KMS-11 (cell line): ENCODE measurements around the gene FLAD1.

Source experiments
- H2AFZ ChIP-seq: fragments of 200-600 bp; sonication (generic); 2 replicates; pipeline ENCODE4 v1.6.1; 2016; ENCODE audit warnings: antibody characterized with exemption, mixed run types, low read depth
- H3K27ac ChIP-seq: fragments of 200-600 bp; sonication (generic); 2 replicates; pipeline ENCODE4 v1.6.1; 2016; ENCODE audit warnings: mild to moderate bottlenecking, mixed run types
- H3K27me3 ChIP-seq: fragments of 200-600 bp; sonication (generic); 2 replicates; pipeline ENCODE4 v1.6.1; 2017; ENCODE audit warnings: mild to moderate bottlenecking, low read depth, mixed run types, moderate library complexity; ENCODE audit not compliant: insufficient read depth
- H3K36me3 ChIP-seq: fragments of 200-600 bp; sonication (generic); 2 replicates; pipeline ENCODE4 v1.6.1; 2017; ENCODE audit warnings: mild to moderate bottlenecking, mixed run types; ENCODE audit not compliant: insufficient read depth
- H3K4me1 ChIP-seq: fragments of 200-600 bp; sonication (generic); 2 replicates; pipeline ENCODE4 v1.6.1; 2016; ENCODE audit warnings: mild to moderate bottlenecking, low read depth, mixed run types; ENCODE audit not compliant: poor library complexity, severe bottlenecking
- H3K4me2 ChIP-seq: fragments of 200-600 bp; sonication (generic); 2 replicates; pipeline ENCODE4 v1.7.0; 2016; ENCODE audit warnings: mild to moderate bottlenecking, mixed run types
- H3K4me3 ChIP-seq: fragments of 200-600 bp; sonication (generic); IDR thresholded peaks from 2 replicates; pipeline ENCODE4 v1.6.1; 2017; ENCODE audit warnings: low read depth, low read length, mixed read lengths; ENCODE audit not compliant: insufficient read depth
- H3K79me2 ChIP-seq: fragments of 200-600 bp; sonication (generic); 2 replicates; pipeline ENCODE4 v1.6.1; 2016; ENCODE audit warnings: low read depth, mixed run types; ENCODE audit not compliant: insufficient read depth
- H3K9ac ChIP-seq: fragments of 200-600 bp; sonication (generic); 2 replicates; pipeline ENCODE4 v1.6.1; 2016; ENCODE audit warnings: mild to moderate bottlenecking, mixed run types
- H4K20me1 ChIP-seq: fragments of 200-600 bp; sonication (generic); 2 replicates; pipeline ENCODE4 v1.6.1; 2016; ENCODE audit warnings: mild to moderate bottlenecking, mixed run types; ENCODE audit not compliant: insufficient read depth
- TF ChIP-seq, protein P1 (sequence below): fragments of 200-600 bp; sonication (generic); conservative IDR thresholded peaks from 2 replicates; pipeline ENCODE4 v1.6.1; 2017; ENCODE audit warnings: low read depth, mild to moderate bottlenecking, antibody characterized with exemption, low read length, moderate library complexity, mixed read lengths

FLAD1 gene

DNA sequence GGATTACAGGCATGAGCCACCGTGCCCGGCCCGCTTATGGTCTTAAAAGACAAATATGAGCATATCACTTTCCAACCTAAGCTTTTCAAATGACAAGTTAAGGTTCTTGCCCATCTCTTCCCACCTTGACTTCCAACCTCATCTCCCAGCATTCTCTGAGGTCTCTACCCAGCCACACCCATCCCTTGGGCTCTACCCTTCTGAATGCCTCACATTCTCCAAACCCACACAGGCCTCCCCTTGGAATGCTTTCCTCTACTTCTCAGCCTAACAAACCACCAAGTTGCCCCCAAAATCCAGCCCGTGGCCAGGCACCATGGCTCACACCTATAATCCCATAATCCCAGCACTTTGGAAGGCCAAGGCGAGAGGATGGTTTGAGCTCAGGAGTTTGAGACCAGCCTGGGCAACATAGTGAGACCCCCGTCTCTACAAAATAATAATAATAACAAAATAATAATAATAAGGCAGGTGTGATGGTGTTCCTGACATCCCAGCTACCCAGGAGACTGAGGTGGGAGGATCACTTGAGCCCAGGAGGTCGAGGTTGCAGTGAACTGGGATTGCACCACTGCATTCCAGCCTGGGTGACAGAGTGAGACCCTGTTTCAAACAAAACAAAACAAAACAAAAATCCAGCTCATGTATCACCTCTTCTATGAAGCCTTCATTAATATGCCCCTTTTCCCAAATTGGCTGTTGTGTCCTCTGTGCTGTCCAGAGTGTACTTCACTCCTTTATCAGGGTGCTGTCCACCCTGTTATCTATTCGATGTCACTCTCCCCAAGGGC lies 39.2 kb downstream of the FLAD1 start:
- no peak overlapping the region for H2AFZ ChIP-seq
- H3K27ac ChIP-seq: no peak overlapping the region
- no peak overlapping the region for H3K4me2 ChIP-seq
- H3K9ac ChIP-seq: no peak overlapping the region
- no peaks in the 10 kb centered on the region for H3K79me2 ChIP-seq
- no peaks in the 10 kb centered on the region for H4K20me1 ChIP-seq
- no peak overlapping the region for H3K4me3 ChIP-seq
- H3K4me1 ChIP-seq: peaks cover 16% of the 10 kb centered on the region
- no peaks in the 10 kb centered on the region for H3K36me3 ChIP-seq
- TF ChIP-seq, protein P1, sequence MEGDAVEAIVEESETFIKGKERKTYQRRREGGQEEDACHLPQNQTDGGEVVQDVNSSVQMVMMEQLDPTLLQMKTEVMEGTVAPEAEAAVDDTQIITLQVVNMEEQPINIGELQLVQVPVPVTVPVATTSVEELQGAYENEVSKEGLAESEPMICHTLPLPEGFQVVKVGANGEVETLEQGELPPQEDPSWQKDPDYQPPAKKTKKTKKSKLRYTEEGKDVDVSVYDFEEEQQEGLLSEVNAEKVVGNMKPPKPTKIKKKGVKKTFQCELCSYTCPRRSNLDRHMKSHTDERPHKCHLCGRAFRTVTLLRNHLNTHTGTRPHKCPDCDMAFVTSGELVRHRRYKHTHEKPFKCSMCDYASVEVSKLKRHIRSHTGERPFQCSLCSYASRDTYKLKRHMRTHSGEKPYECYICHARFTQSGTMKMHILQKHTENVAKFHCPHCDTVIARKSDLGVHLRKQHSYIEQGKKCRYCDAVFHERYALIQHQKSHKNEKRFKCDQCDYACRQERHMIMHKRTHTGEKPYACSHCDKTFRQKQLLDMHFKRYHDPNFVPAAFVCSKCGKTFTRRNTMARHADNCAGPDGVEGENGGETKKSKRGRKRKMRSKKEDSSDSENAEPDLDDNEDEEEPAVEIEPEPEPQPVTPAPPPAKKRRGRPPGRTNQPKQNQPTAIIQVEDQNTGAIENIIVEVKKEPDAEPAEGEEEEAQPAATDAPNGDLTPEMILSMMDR: no peak
- H3K27me3 ChIP-seq: no peaks in the 10 kb centered on the region

DNA sequence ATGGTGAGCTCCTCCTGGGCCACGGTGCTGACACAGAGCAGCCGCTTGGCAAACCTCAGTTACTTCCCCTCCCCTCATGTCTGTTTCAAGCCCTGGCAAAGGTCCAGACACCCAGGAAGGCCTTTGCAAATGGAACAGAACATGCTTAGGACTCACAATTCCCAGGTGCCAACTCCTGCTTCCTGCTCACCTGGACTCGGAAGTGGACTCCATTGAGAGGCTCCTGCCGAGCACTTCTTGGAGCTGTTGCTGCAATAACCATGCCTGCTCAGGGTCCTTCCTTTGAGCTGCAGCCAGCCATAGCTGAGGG lies 39.7 kb downstream of the FLAD1 start:
- H3K4me2 ChIP-seq: no peak overlapping the region
- no peak overlapping the region for H3K4me3 ChIP-seq

DNA sequence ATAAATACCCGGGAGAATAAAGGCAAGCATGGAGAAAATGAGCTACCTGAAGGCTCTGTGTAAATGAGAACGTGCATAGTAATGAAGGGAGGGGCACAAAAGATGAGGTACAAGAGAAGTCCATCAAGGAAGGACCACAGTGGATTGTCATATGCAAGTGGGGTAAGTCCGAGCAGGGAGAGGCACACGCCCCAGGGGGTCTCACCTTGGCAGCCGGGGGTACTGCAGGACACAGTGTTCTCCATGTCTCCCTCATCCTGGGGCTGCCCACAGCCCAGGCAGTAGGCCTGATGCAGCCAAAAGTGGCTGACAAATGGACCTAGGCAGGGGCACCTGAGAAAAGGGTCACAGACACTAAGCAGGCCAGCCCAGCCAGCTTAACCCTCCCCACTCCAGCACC lies 40.5 kb downstream of the FLAD1 start:
- no peaks in the 10 kb centered on the region for H3K79me2 ChIP-seq
- TF ChIP-seq, protein P1: no peak
- peaks cover 4% of the 10 kb centered on the region for H3K4me1 ChIP-seq
- H3K27ac ChIP-seq: no peak overlapping the region
- no peak overlapping the region for H2AFZ ChIP-seq
- H3K4me2 ChIP-seq: no peak overlapping the region
- H4K20me1 ChIP-seq: no peaks in the 10 kb centered on the region
- no peak overlapping the region for H3K4me3 ChIP-seq
- no peak overlapping the region for H3K9ac ChIP-seq
- H3K27me3 ChIP-seq: no peaks in the 10 kb centered on the region
- H3K36me3 ChIP-seq: no peaks in the 10 kb centered on the region

More for the DNA sequence above, 39.7 kb downstream of the FLAD1 start:
- Histone ChIP-seq H4K20me1 (no peaks in the 10 kb centered on the region), H3K27ac (no peak overlapping the region), H3K36me3 (no peaks in the 10 kb centered on the region), H3K9ac (no peak overlapping the region), H3K27me3 (no peaks in the 10 kb centered on the region), H2AFZ (no peak overlapping the region), H3K4me1 (peaks cover 11% of the 10 kb centered on the region), H3K79me2 (no peaks in the 10 kb centered on the region)
- TF ChIP-seq, protein P1: no peak

DNA sequence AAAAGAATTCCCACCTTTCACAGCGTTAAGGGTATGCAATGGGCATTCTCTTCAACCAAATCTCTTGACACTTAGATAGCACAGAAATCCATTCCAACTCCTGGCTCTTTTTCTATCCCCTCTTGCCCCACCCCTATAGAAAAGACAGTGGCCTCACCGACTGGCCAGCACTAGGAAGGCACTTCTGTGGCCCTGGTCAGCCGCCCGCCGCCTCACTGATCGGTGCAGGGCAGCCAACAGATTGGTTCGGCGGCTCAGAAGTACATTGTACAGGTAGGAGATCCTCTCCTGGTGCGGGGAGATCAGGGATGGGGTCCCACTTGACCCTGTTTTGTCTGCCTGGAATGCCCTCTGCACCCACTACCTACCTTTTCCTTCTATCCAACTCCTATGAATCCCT lies 41.2 kb downstream of the FLAD1 start:
- no peaks in the 10 kb centered on the region for H3K36me3 ChIP-seq
- H3K4me3 ChIP-seq: no peak overlapping the region
- no peaks in the 10 kb centered on the region for H3K79me2 ChIP-seq
- H3K27ac ChIP-seq: no peak overlapping the region
- no peaks in the 10 kb centered on the region for H3K4me1 ChIP-seq
- H3K4me2 ChIP-seq: no peak overlapping the region
- no peak overlapping the region for H3K9ac ChIP-seq
- TF ChIP-seq, protein P1: no peak
- H3K27me3 ChIP-seq: no peaks in the 10 kb centered on the region
- no peak overlapping the region for H2AFZ ChIP-seq
- H4K20me1 ChIP-seq: no peaks in the 10 kb centered on the region
